Rectal smooth muscle tissue (tissue), 1 donor: Measurements from ENCODE around the gene MARCO.
"Not testable (repeated sequence)": the region's sequence is repeated elsewhere in the genome, so short reads cannot be mapped to it uniquely, and the experiment has no call there.

Source experiments
- H3K27ac ChIP-seq: one replicate; pipeline ENCODE4 v1.7.0; 2013; ENCODE audit warnings: low read depth, low read length, inconsistent platforms
- H3K27me3 ChIP-seq: one replicate; pipeline ENCODE4 v1.7.0; 2013; ENCODE audit warnings: low read length; ENCODE audit not compliant: control insufficient read depth, insufficient read depth
- H3K36me3 ChIP-seq: one replicate; pipeline ENCODE4 v1.7.0; 2013; ENCODE audit warnings: low read length; ENCODE audit not compliant: control insufficient read depth, insufficient read depth
- H3K4me1 ChIP-seq: one replicate; pipeline ENCODE4 v1.7.0; 2013; ENCODE audit warnings: low read length; ENCODE audit not compliant: control insufficient read depth, insufficient read depth
- H3K4me3 ChIP-seq: one replicate; pipeline ENCODE4 v1.7.0; 2013; ENCODE audit warnings: low read length
- H3K9ac ChIP-seq: one replicate; pipeline ENCODE4 v1.7.0; 2013; ENCODE audit warnings: low read length

Gene MARCO

GRCh38 chr2:119003856-119004255 lies 61.9 kb downstream of the MARCO start:
- not testable (repeated sequence) for H3K27ac ChIP-seq, H3K36me3 ChIP-seq, H3K9ac ChIP-seq, H3K27me3 ChIP-seq, H3K4me3 ChIP-seq, H3K4me1 ChIP-seq

GRCh38 chr2:119004602-119005001 lies 62.6 kb downstream of the MARCO start:
- Histone ChIP-seq H3K9ac (no peak overlapping the region), H3K4me3 (no peak overlapping the region), H3K36me3 (no peaks in the 10 kb centered on the region), H3K27ac (no peak overlapping the region), H3K27me3 (peaks cover 4% of the 10 kb centered on the region), H3K4me1 (no peaks in the 10 kb centered on the region)

GRCh38 chr2:119005051-119005450 lies 63.1 kb downstream of the MARCO start:
- Histone ChIP-seq H3K4me1 (no peaks in the 10 kb centered on the region), H3K27me3 (peaks cover 4% of the 10 kb centered on the region), H3K36me3 (no peaks in the 10 kb centered on the region), H3K9ac (no peak overlapping the region), H3K27ac (no peak overlapping the region), H3K4me3 (no peak overlapping the region)

DNA sequence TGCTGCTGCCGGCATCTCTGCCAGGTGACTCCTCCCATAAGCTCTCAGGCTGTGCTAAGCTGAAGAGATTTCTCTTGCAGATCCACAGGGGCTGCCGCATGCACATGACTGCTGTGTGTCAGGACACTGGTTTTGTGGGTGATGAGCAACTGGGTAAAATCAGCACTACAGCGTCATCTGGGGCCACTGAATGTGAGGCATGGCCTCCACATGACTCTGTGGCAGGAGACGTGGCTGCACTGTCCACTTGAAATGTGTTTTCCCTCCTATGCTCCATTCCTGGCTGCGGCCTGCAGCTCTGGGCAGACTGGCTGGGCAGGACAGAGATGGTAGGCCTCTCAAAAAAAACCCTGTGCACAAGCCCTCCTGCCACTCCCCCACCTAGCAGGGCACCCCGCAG lies 63.6 kb downstream of the MARCO start:
- Histone ChIP-seq H3K4me1 (no peaks in the 10 kb centered on the region), H3K9ac (no peak overlapping the region), H3K4me3 (no peak overlapping the region), H3K36me3 (no peaks in the 10 kb centered on the region), H3K27ac (no peak overlapping the region), H3K27me3 (peaks cover 9% of the 10 kb centered on the region)

GRCh38 chr2:119006441-119006840 lies 64.4 kb downstream of the MARCO start:
- no peak overlapping the region for H3K27ac ChIP-seq
- no peak overlapping the region for H3K9ac ChIP-seq
- H3K4me1 ChIP-seq, result no peaks in the 10 kb centered on the region
- no peak overlapping the region for H3K4me3 ChIP-seq
- no peaks in the 10 kb centered on the region for H3K36me3 ChIP-seq
- H3K27me3 ChIP-seq, result peaks cover 15% of the 10 kb centered on the region

- H3K27me3 ChIP-seq, result peaks cover 23% of the 10 kb centered on the region
- no peak overlapping the region for H3K9ac ChIP-seq
- no peak overlapping the region for H3K27ac ChIP-seq
- no peaks in the 10 kb centered on the region for H3K36me3 ChIP-seq
- no peak overlapping the region for H3K4me3 ChIP-seq
- no peaks in the 10 kb centered on the region for H3K4me1 ChIP-seq
Observed at GRCh38 chr2:119008108-119008507, 66.1 kb downstream of the MARCO start.

DNA sequence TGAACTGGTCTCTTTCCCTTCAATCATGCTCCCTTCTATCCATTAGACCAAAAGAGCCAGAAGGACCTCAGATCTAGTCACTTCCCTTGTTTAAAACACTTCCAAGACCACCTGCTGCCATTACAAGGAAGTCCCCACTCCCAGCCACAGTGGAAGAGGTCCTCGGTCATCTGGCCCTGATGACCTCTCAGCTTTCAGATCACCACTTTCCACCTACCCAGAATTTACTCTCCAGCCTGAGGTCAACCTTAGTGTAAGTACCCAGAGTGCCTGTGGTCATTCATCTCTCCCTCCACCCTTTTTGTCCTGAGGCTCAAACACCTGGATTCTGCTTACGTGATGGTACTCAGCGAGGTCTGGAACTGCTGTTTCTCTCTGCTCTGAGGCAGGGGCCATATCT lies 67.1 kb downstream of the MARCO start:
- H3K27me3 ChIP-seq, result peaks cover 24% of the 10 kb centered on the region
- no peaks in the 10 kb centered on the region for H3K36me3 ChIP-seq
- no peaks in the 10 kb centered on the region for H3K4me1 ChIP-seq
- no peak overlapping the region for H3K9ac ChIP-seq
- no peak overlapping the region for H3K27ac ChIP-seq
- H3K4me3 ChIP-seq, result no peak overlapping the region

DNA sequence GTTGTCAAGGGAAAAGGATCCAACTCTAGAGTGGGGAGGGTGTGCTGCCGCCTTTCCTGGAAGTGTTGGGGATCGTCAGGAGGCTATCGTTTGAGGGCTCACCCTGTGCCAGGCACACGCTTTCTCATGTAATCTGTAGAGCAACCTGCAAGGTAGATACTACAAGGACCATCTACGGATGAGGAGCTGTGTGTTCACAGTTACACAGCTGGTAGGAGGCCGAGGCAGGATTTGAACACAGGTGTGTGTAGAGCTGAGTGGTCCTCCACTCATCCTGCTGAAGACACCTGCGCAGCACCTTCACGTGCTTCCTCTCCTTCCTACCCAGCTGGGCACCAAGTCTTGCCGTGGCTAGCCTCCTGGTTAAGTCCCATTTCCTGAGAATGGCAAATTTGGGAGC lies 68.3 kb downstream of the MARCO start:
- Histone ChIP-seq H3K9ac (no peak overlapping the region), H3K4me1 (no peaks in the 10 kb centered on the region), H3K27me3 (peaks cover 24% of the 10 kb centered on the region), H3K27ac (no peak overlapping the region), H3K36me3 (no peaks in the 10 kb centered on the region), H3K4me3 (no peak overlapping the region)

DNA sequence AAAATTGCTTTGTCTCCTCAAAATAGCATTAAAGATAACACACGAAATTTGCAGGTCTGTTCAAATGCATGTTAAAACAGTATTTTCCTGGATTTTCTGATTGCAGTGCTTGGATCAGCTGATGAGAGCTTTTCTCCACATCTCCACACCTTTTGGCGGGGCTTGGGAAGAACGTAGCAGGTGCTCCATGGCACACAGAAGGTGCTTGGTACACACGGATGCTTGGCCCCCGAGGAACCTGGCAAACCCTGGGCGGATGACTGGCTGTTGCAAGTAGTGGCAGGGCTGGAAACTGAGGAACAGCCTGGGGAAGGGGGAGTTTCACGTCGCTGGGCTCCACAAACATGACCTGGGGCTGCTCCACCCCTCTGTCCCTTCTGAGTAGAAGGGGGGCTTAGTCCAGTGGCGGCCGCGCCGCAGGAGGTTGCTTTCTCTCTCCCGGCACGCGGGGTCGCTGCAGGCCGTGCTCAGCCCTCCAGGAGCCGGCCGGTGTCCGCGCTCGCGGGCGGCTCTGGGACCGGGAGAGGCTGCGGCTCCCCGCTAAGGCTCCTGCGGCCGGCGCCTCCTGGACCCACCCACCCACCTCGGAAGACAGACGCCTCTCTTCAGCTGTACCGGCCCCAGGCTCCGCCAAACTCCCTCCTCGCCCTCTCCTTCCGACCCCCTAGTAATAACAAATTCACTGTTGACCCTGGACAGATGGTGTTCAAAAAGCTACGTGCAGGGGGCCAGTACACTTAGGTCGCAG lies 69.3 kb downstream of the MARCO start:
- Histone ChIP-seq H3K4me3 (no peak overlapping the region), H3K9ac (no peak overlapping the region), H3K27me3 (peaks cover 24% of the 10 kb centered on the region)

GRCh38 chr2:119011910-119012209 lies 69.9 kb downstream of the MARCO start:
- Histone ChIP-seq H3K36me3 (no peaks in the 10 kb centered on the region), H3K4me3 (no peak overlapping the region), H3K4me1 (no peaks in the 10 kb centered on the region), H3K27me3 (peaks cover 24% of the 10 kb centered on the region), H3K9ac (no peak overlapping the region), H3K27ac (no peak overlapping the region)

More for the DNA sequence above, 69.3 kb downstream of the MARCO start:
- Histone ChIP-seq H3K36me3 (no peaks in the 10 kb centered on the region), H3K27ac (no peak overlapping the region), H3K4me1 (no peaks in the 10 kb centered on the region)

DNA sequence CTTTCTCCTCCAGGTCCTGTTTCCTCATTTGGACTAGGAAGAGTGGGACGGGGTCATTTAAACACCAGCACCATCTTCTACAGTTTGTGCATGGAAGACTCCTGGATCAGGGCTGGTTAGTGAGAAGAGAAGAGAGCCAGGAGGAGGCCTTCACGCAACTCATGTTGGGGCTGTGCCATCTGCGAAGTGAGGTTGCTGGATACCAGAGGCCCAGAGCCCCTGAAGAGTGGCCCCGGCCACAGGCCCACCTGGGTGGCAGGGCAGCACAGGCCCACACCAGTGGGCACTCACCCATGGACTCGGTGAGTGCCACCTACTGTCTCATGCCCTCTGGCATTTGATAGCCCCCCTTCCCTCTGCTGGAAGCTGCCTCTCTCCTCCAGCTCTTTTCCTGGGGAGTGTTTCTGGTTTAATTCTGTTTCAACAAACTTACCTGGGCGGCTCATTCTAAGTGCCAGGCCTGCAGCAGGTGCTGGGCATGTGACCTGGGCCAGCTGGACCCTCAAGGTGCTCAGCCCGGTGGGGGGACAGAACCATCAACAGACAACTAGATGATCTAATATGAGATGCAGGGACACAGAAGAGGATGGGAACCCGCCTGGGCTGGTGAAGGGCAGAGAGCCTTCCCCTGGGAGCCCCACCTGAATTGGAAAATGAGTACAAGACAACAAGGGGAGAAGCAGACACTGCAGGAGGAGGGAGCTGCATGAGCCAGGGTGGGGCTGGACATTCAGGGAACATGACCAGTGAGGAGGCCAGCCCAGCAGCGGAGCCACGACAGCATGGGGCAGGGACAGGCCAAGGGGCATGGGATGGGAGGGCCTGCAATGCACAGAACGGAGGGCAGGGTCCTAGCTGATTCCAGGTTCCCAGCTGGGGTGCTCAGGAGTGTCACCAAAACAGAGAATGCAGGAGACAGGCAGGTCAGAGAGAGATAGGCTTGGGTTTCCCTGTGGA lies 70.6 kb downstream of the MARCO start:
- Histone ChIP-seq H3K36me3 (no peaks in the 10 kb centered on the region), H3K4me1 (no peaks in the 10 kb centered on the region), H3K4me3 (no peak overlapping the region), H3K27me3 (peaks cover 24% of the 10 kb centered on the region), H3K9ac (no peak overlapping the region), H3K27ac (no peak overlapping the region)

- Histone ChIP-seq H3K36me3 (no peaks in the 10 kb centered on the region), H3K4me1 (no peaks in the 10 kb centered on the region), H3K9ac (no peak overlapping the region), H3K27me3 (peaks cover 26% of the 10 kb centered on the region), H3K4me3 (no peak overlapping the region), H3K27ac (no peak overlapping the region)
Observed at GRCh38 chr2:119013671-119014070, 71.7 kb downstream of the MARCO start.
